GM12878 (cell line): ENCODE measurements around the gene MMP14. TPM values are rescaled to one million over a fixed set of nuclear protein-coding genes. Genes with fewer than 3 reads are reported as not detected.

ENCODE experiments used
- ATAC-seq: fragments of 200-7000 bp; cut with Tn5 transposase; 3 replicates; pipeline ENCODE4 v1.9.1; 2020; ENCODE audit warnings: mild to moderate bottlenecking, moderate library complexity
- BruUV-seq: library from RNA; stranded (reverse); fragments of 400-500 nt; replicated peaks from 2 replicates; lab custom pipeline; 2021; lab: Mats Ljungman, UMichigan
- CTCF ChIA-PET: fragments of 300-600 bp; sonication (Branson Sonifier 250); formaldehyde crosslinking; extraction: SDS; loops from one replicate; lab custom pipeline; 2021; ENCODE audit warnings: inconsistent platforms; lab: Yijun Ruan, JAX
- POLR2A ChIA-PET: fragments of 350-600 bp; formaldehyde crosslinking; extraction: SDS; loops from one replicate; lab custom pipeline; 2021; ENCODE audit warnings: inconsistent platforms; lab: Charles Lee
- RAD21 ChIA-PET: fragments of 300-600 bp; sonication (Branson Sonifier 250); formaldehyde crosslinking; loops from one replicate; lab custom pipeline; 2023; ENCODE audit warnings: antibody characterized with exemption; ENCODE audit not compliant: unreplicated experiment; lab: Charles Lee
- SMC1A ChIA-PET: fragments of 300-600 bp; sonication (Branson Sonifier 250); formaldehyde crosslinking; loops from one replicate; lab custom pipeline; 2023; ENCODE audit not compliant: unreplicated experiment, uncharacterized antibody; lab: Charles Lee
- DNase-seq: peaks from one replicate; pipeline ENCODE4 v3.0.0-alpha.2; 2011; ENCODE audit warnings: low read depth, low spot score
- FAIRE-seq: peaks from 3 replicates; lab custom pipeline; 2011; peaks lifted over from hg19 to GRCh38; lab: Jason Lieb, UNC
- H2AFZ ChIP-seq: 2 replicates; pipeline ENCODE4 v1.6.0; 2011; ENCODE audit warnings: low read depth, low read length, control low read depth; ENCODE audit not compliant: control insufficient read depth
- H3K27ac ChIP-seq: 2 replicates; pipeline ENCODE4 v1.5.1; 2011; ENCODE audit warnings: control low read depth; ENCODE audit not compliant: control insufficient read depth, insufficient read depth
- H3K27me3 ChIP-seq, 2 experiments: replicated peaks in 1 of 2; 2 replicates each; pipeline versions ENCODE4 v1.6.0 to v1.6.1; 2011; ENCODE audit warnings: low read length in 1 of 2; ENCODE audit not compliant: control insufficient read depth in 2 of 2, insufficient read depth in 2 of 2
- H3K36me3 ChIP-seq, 2 experiments: 2 replicates each; pipeline ENCODE4 v1.5.1; 2011; ENCODE audit warnings: low read length in 1 of 2; ENCODE audit not compliant: control insufficient read depth in 2 of 2, insufficient read depth in 2 of 2
- H3K4me1 ChIP-seq: 2 replicates; pipeline ENCODE4 v1.6.1; 2011; ENCODE audit warnings: mild to moderate bottlenecking, low read length, moderate library complexity, mixed read lengths; ENCODE audit not compliant: control insufficient read depth, insufficient read depth
- H3K4me2 ChIP-seq: 2 replicates; pipeline ENCODE4 v1.6.0; 2011; ENCODE audit warnings: control low read depth; ENCODE audit not compliant: control insufficient read depth, insufficient read depth
- H3K4me3 ChIP-seq: fragments of 200-600 bp; sonication (generic); 2 replicates; pipeline ENCODE4 v1.5.1; 2016
- H3K79me2 ChIP-seq: 2 replicates; pipeline ENCODE4 v1.6.0; 2011; ENCODE audit warnings: low read length; ENCODE audit not compliant: control insufficient read depth, insufficient read depth
- H3K9ac ChIP-seq: 2 replicates; pipeline ENCODE4 v1.8.0; 2011; ENCODE audit warnings: low read length, control low read depth, mixed read lengths; ENCODE audit not compliant: control insufficient read depth, insufficient read depth
- H3K9me3 ChIP-seq: replicated peaks from 3 replicates; pipeline ENCODE4 v1.5.1; 2011; ENCODE audit warnings: mild to moderate bottlenecking, low read length; ENCODE audit not compliant: control insufficient read depth, insufficient read depth
- H4K20me1 ChIP-seq: 2 replicates; pipeline ENCODE4 v1.6.0; 2011; ENCODE audit not compliant: control insufficient read depth, insufficient read depth
- CBX5 ChIP-seq: sonication (generic); IDR thresholded peaks from 2 replicates; pipeline ENCODE4 v1.6.1; 2016; ENCODE audit warnings: low read depth, moderate library complexity, mild to moderate bottlenecking, inconsistent platforms
- GABPA ChIP-seq: IDR thresholded peaks from 2 replicates; pipeline ENCODE4 v1.6.1; 2014; ENCODE audit warnings: antibody characterized with exemption, low read depth, mild to moderate bottlenecking, inconsistent platforms
- NBN ChIP-seq: fragments of 450-650 bp; IDR thresholded peaks from 2 replicates; pipeline ENCODE4 v1.6.1; 2016
- NKRF ChIP-seq: fragments of 450-650 bp; conservative IDR thresholded peaks from 2 replicates; pipeline ENCODE4 v1.6.1; 2017; ENCODE audit warnings: mild to moderate bottlenecking, moderate library complexity
- PBX3 ChIP-seq: IDR thresholded peaks from 2 replicates; pipeline ENCODE4 v1.6.1; 2011; ENCODE audit warnings: mild to moderate bottlenecking, low read depth, low read length, moderate library complexity; ENCODE audit not compliant: insufficient replicate concordance
- PML ChIP-seq: IDR thresholded peaks from 2 replicates; pipeline ENCODE4 v1.6.1; 2012; ENCODE audit warnings: low read length, inconsistent platforms
- POLR2AphosphoS5 ChIP-seq: IDR thresholded peaks from 2 replicates; pipeline ENCODE4 v1.6.1; 2011; ENCODE audit warnings: mild to moderate bottlenecking, low read length, inconsistent platforms
- TBL1XR1 ChIP-seq: IDR thresholded peaks from 2 replicates; pipeline ENCODE4 v1.6.1; 2012; ENCODE audit warnings: low read depth, low read length, improper control_type of control experiment
- TCF3 ChIP-seq: IDR thresholded peaks from 2 replicates; pipeline ENCODE4 v1.6.1; 2012; ENCODE audit warnings: low read depth, mild to moderate bottlenecking, low read length, borderline replicate concordance; ENCODE audit not compliant: insufficient read depth
- ZNF274 ChIP-seq: IDR thresholded peaks from one replicate; pipeline ENCODE4 v1.8.0; 2011; ENCODE audit not compliant: insufficient read length, insufficient read depth
- WGBS: methylation state at CpG from one replicate; pipeline ENCODE4 v1.1.6; 2016; ENCODE audit warnings: low lambda C conversion rate; ENCODE audit not compliant: insufficient replicate concordance, insufficient coverage; ENCODE audit errors: missing lambda C conversion rate; 5-methylcytosine and 5-hydroxymethylcytosine counted together
- in situ Hi-C: fragments of 300-500 bp; cut with MboI; formaldehyde crosslinking; loops from 9 replicates; pipeline ENCODE4 v1.14.3; 2018; ENCODE audit warnings: mixed read lengths
- intact Hi-C: fragments of 100-400 bp; cut with micrococcal nuclease; formaldehyde crosslinking; loops from one replicate; pipeline ENCODE4 v1.14.2; 2022; ENCODE audit not compliant: unreplicated experiment
- polyA plus RNA-seq, 11 experiments: library from polyadenylated mRNA; depleted of rRNA in 4 of 11; unstranded in 6 of 11; stranded (reverse) in 5 of 11; fragments of >200 nt; fragmentation: Nextera tagmentation in 4 of 11; fragmentation: Illumina TruSeq in 1 of 11; extraction: Ambion mirVana in 4 of 11; extraction: Trizol in 1 of 11; gene quantifications; 1 replicate in 1 of 11; 2 replicates in 10 of 11; pipeline versions ENCODE4 v1.2.1 to v1.2.3, GENCODE V29; 2011 to 2016; ENCODE audit warnings: inconsistent platforms in 2 of 11, missing spikeins in 2 of 11, low read depth in 1 of 11
- total RNA-seq, 4 experiments: library from RNA; depleted of rRNA in 3 of 4; stranded (reverse); fragments of >200 nt in 3 of 4; fragmentation: Illumina TruSeq in 1 of 4; extraction: Trizol in 1 of 4; gene quantifications; 2 replicates each; pipeline versions ENCODE4 v1.2.1 to v1.2.3, GENCODE V29; 2013 to 2021

The MMP14 gene
- total and polyA plus RNA-seq, 10 of the 15 experiments (the other 5 are each of a cell fraction or from before 2014, with no cell fraction given): 0.31 to 1.9 (median 0.70) TPM; not detected in 2

- WGBS: 99% methylated on average over 15 of the region's 15 CpGs
- no peak overlapping the region for H3K4me2 ChIP-seq
- H3K36me3 ChIP-seq: peaks cover 22 to 30% of the 10 kb centered on the region in 2 experiments
- intact Hi-C loops: no loop called here
- peaks cover 18% of the 10 kb centered on the region for H3K79me2 ChIP-seq
- H3K27ac ChIP-seq: no peak overlapping the region
- FAIRE-seq: no peak
- TF ChIP-seq PML (no peak), POLR2AphosphoS5 (0 out of 2 replicates have a peak, but pooled peaks have one; percentile 10)
- DNase-seq: no peak
- ChIA-PET POLR2A (interaction anchor here (1.1 kb wide), 1 partner anchor 15 kb away, joined by 3 read pairs; no protein-coding TSS in a partner anchor), CTCF (interaction anchor here (4.6 to 6.9 kb wide), 4 partner anchors 11 to 26 kb away, joined by 54 to 174 read pairs (median 74); partner anchors contain the start of gene REM2), SMC1A (interaction anchor here (3.2 kb wide), 1 partner anchor 55 kb away, joined by 9 read pairs; the partner anchor contains the start of gene PRMT5), RAD21 (interaction anchor here (6.4 kb wide), 1 partner anchor 10 kb away, joined by 43 read pairs; no protein-coding TSS in a partner anchor)
- H2AFZ ChIP-seq: no peak overlapping the region
- in situ Hi-C loops: no loop called here
- no peaks in the 10 kb centered on the region for H3K27me3 ChIP-seq
- no peaks in the 10 kb centered on the region for H4K20me1 ChIP-seq
- no peak overlapping the region for H3K9ac ChIP-seq
- no peak for ATAC-seq
- no TSS peak for BruUV-seq
- H3K4me3 ChIP-seq: no peak overlapping the region
- H3K9me3 ChIP-seq: no peaks in the 10 kb centered on the region
- H3K4me1 ChIP-seq: peaks cover 7% of the 10 kb centered on the region
These were observed 38.8 kb downstream of the MMP14 start for GRCh38 chr14:22875003-22875747.

- no peak for ATAC-seq
- ChIA-PET CTCF (interaction anchor here (0.9 to 6.9 kb wide), 3 partner anchors 10 to 25 kb away, joined by 4 to 174 read pairs (median 91); partner anchors contain the start of gene REM2), POLR2A (interaction anchor here (1.1 kb wide), 1 partner anchor 15 kb away, joined by 3 read pairs; no protein-coding TSS in a partner anchor), SMC1A (no interaction called here), RAD21 (interaction anchor here (0.5 kb wide), 1 partner anchor 27 kb away, joined by 3 read pairs; no protein-coding TSS in a partner anchor)
- Histone ChIP-seq H3K27ac (no peak overlapping the region), H3K4me3 (no peak overlapping the region), H3K27me3 (no peaks in the 10 kb centered on the region), H2AFZ (no peak overlapping the region), H3K4me2 (no peak overlapping the region), H3K4me1 (peaks cover 2% of the 10 kb centered on the region; the same call in 1 of the 2 replicates), H3K9ac (no peak overlapping the region), H4K20me1 (no peaks in the 10 kb centered on the region), H3K36me3 (peaks cover 22 to 30% of the 10 kb centered on the region in 2 experiments), H3K9me3 (no peaks in the 10 kb centered on the region), H3K79me2 (peaks cover 18% of the 10 kb centered on the region)
- in situ Hi-C loops (no loop called here), intact Hi-C loops (no loop called here)
- WGBS: 97% methylated on average over 20 of the region's 20 CpGs
- DNase-seq: no peak
- BruUV-seq: no TSS peak
- FAIRE-seq: no peak
- TF ChIP-seq GABPA (no peak), NKRF (no peak), ZNF274 (no peak), NBN (no peak), TBL1XR1 (no peak), TCF3 (0 out of 2 replicates have a peak, but pooled peaks have one; percentile 70), PBX3 (peak; percentile 36), CBX5 (no peak)
These were observed 39.4 kb downstream of the MMP14 start for GRCh38 chr14:22875748-22876319.
